Keratinocyte (primary cell): ENCODE measurements around the gene SERPINH1.

ENCODE experiments used
- EZH2 ChIP-seq: IDR thresholded peaks from one replicate; pipeline ENCODE4 v1.6.1; 2012; ENCODE audit warnings: inconsistent platforms, mild to moderate bottlenecking, low read length, moderate library complexity
- TF ChIP-seq, protein P1 (sequence below), 3 experiments: IDR thresholded peaks in 1 of 3; conservative IDR thresholded peaks in 1 of 3; optimal IDR thresholded peaks in 1 of 3; 2 replicates in 2 of 3; 3 replicates in 1 of 3; pipeline versions ENCODE3 to v1.5.1; 2011; ENCODE audit warnings: low read length in 3 of 3, mild to moderate bottlenecking in 3 of 3, moderate library complexity in 2 of 3, control low read depth in 1 of 3, inconsistent platforms in 1 of 3; ENCODE audit not compliant: insufficient read depth in 2 of 3; ENCODE audit errors: extremely low read depth in 1 of 3

DNA sequence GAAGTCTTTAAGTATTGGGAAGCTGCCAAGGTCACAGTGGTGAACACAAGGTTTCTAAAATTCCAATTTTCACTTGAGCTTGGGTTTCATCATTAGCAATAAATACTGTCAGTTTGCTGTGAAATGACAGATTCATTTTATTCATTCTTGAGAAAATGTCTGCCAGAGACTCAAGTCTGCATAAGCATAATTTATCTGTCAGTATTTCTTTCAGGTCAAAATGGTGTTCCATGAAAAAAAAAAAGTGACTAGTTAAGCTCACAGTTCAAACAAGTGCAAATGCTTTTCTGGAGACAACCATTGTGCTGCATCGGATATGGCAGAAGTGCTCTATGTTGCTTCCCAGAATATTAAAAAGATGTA is 28.2 kb upstream of the SERPINH1 start:
- TF ChIP-seq, protein P1, sequence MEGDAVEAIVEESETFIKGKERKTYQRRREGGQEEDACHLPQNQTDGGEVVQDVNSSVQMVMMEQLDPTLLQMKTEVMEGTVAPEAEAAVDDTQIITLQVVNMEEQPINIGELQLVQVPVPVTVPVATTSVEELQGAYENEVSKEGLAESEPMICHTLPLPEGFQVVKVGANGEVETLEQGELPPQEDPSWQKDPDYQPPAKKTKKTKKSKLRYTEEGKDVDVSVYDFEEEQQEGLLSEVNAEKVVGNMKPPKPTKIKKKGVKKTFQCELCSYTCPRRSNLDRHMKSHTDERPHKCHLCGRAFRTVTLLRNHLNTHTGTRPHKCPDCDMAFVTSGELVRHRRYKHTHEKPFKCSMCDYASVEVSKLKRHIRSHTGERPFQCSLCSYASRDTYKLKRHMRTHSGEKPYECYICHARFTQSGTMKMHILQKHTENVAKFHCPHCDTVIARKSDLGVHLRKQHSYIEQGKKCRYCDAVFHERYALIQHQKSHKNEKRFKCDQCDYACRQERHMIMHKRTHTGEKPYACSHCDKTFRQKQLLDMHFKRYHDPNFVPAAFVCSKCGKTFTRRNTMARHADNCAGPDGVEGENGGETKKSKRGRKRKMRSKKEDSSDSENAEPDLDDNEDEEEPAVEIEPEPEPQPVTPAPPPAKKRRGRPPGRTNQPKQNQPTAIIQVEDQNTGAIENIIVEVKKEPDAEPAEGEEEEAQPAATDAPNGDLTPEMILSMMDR (optimal IDR thresholded peaks at IDR 0.05 in 1 of 3, IDR thresholded peaks at IDR 0.05 in 1 of 3, conservative IDR thresholded peaks at IDR 0.05 in 1 of 3; ENCODE audit: extremely low read depth in 1 of 3, insufficient read depth in 2 of 3, low read length in 3 of 3) = no peak
- no peak for TF ChIP-seq EZH2
